Fibroblast of lung (primary cell): ENCODE results near the gene FGD4. TPM values are rescaled to one million over a fixed set of nuclear protein-coding genes. Genes with fewer than 3 reads are reported as not detected.

Source experiments
- DNase-seq, 2 donors: peaks; one replicate each; pipeline versions ENCODE4 v3.0.0 to v3.0.0-alpha.2; 2010; ENCODE audit warnings: low read depth in 2 of 2
- H2AFZ ChIP-seq: 2 replicates; pipeline ENCODE4 v1.5.1; 2012; ENCODE audit warnings: low read length, control low read depth, inconsistent platforms
- H3K27ac ChIP-seq: 2 replicates; pipeline ENCODE4 v1.5.1; 2011; ENCODE audit warnings: low read length, control low read depth; ENCODE audit not compliant: insufficient read depth
- H3K27me3 ChIP-seq: 2 replicates; pipeline ENCODE4 v1.5.1; 2011; ENCODE audit warnings: mild to moderate bottlenecking, low read length; ENCODE audit not compliant: control insufficient read depth, insufficient read depth
- H3K36me3 ChIP-seq: 2 replicates; pipeline ENCODE4 v1.5.1; 2011; ENCODE audit warnings: low read length; ENCODE audit not compliant: control insufficient read depth, insufficient read depth
- H3K4me1 ChIP-seq: 2 replicates; pipeline ENCODE4 v1.5.1; 2011; ENCODE audit warnings: low read length; ENCODE audit not compliant: control insufficient read depth, insufficient read depth; ENCODE audit errors: extremely low read depth
- H3K4me2 ChIP-seq: 2 replicates; pipeline ENCODE4 v1.5.1; 2011; ENCODE audit warnings: low read length, control low read depth; ENCODE audit not compliant: insufficient read depth; ENCODE audit errors: extremely low read depth
- H3K4me3 ChIP-seq, 4 experiments: fragments of 200-600 bp in 1 of 4; sonication (generic) in 1 of 4; replicated peaks in 1 of 4; 2 replicates each; pipeline ENCODE4 v1.5.1; 2011 to 2016; ENCODE audit warnings: low read length in 4 of 4, low read depth in 3 of 4, mild to moderate bottlenecking in 3 of 4, control low read depth in 2 of 4, inconsistent platforms in 1 of 4, mixed read lengths in 1 of 4; ENCODE audit not compliant: insufficient read depth in 1 of 4; ENCODE audit errors: control extremely low read depth in 1 of 4
- H3K79me2 ChIP-seq: 2 replicates; pipeline ENCODE4 v1.5.1; 2012; ENCODE audit warnings: mild to moderate bottlenecking, low read length, inconsistent platforms; ENCODE audit not compliant: control insufficient read depth, insufficient read depth
- H3K9ac ChIP-seq: 2 replicates; pipeline ENCODE4 v1.5.1; 2011; ENCODE audit warnings: mild to moderate bottlenecking, low read length, control low read depth; ENCODE audit not compliant: insufficient read depth
- H3K9me3 ChIP-seq: 2 replicates; pipeline ENCODE4 v1.5.1; 2012; ENCODE audit warnings: low read depth, low read length; ENCODE audit not compliant: control insufficient read depth, insufficient read depth
- H4K20me1 ChIP-seq: 2 replicates; pipeline ENCODE4 v1.5.1; 2011; ENCODE audit warnings: low read length; ENCODE audit not compliant: control insufficient read depth, insufficient read depth; ENCODE audit errors: extremely low read depth
- CTCF ChIP-seq, 2 donors: IDR thresholded peaks in 1 of 2; conservative IDR thresholded peaks in 1 of 2; 1 replicate in 1 of 2; 2 replicates in 1 of 2; pipeline ENCODE4 v1.5.1; 2011 to 2012; ENCODE audit warnings: low read length in 2 of 2, control low read depth in 1 of 2, inconsistent platforms in 1 of 2, low read depth in 1 of 2, mild to moderate bottlenecking in 1 of 2
- EZH2 ChIP-seq: IDR thresholded peaks from 2 replicates; pipeline ENCODE4 v1.5.1; 2012; ENCODE audit warnings: low read length, control low read depth, mild to moderate bottlenecking; ENCODE audit errors: missing control alignments
- polyA plus RNA-seq, 2 donors: library from polyadenylated mRNA; depleted of rRNA in 1 of 2; stranded (reverse) in 1 of 2; unstranded in 1 of 2; fragments of >200 nt; gene quantifications; 2 replicates each; pipeline ENCODE4 v1.2.1, GENCODE V29; 2011 to 2012; ENCODE audit warnings: missing spikeins in 1 of 2
- total RNA-seq: library from RNA; depleted of rRNA; stranded (reverse); fragments of >200 nt; gene quantifications from 2 replicates; pipeline ENCODE4 v1.2.1, GENCODE V29; 2014

The FGD4 gene
- total and polyA plus RNA-seq, 2 donors (not counting 1 experiment from before 2014, with no cell fraction given), result 7.6 to 12.2 TPM

GRCh38 chr12:32486158-32486557 is 86.8 kb downstream of the FGD4 start:
- Histone ChIP-seq H2AFZ (no peak overlapping the region), H3K4me1 (no peaks in the 10 kb centered on the region), H3K9ac (no peak overlapping the region), H3K36me3 (no peaks in the 10 kb centered on the region), H3K9me3 (no peaks in the 10 kb centered on the region), H3K79me2 (no peaks in the 10 kb centered on the region), H3K27me3 (no peaks in the 10 kb centered on the region), H3K27ac (no peak overlapping the region), H3K4me2 (no peak overlapping the region), H3K4me3 (no peak overlapping the region), H4K20me1 (no peaks in the 10 kb centered on the region)
- peak in 1 of 2 donors; percentile 17 for DNase-seq
- TF ChIP-seq CTCF (conservative IDR thresholded peaks at IDR 0.05 in 1 of 2, IDR thresholded peaks at IDR 0.05 in 1 of 2; ENCODE audit: low read depth in 1 of 2, low read length in 2 of 2) (no peak), EZH2 (no peak)

GRCh38 chr12:32488132-32488531 is 88.8 kb downstream of the FGD4 start:
- no peaks in the 10 kb centered on the region for H3K27me3 ChIP-seq

GRCh38 chr12:32489070-32489469 is 89.7 kb downstream of the FGD4 start:
- Histone ChIP-seq H3K27me3 (no peaks in the 10 kb centered on the region), H3K4me1 (no peaks in the 10 kb centered on the region), H3K36me3 (no peaks in the 10 kb centered on the region), H3K27ac (no peak overlapping the region), H3K4me3 (no peak overlapping the region), H2AFZ (no peak overlapping the region), H3K9ac (no peak overlapping the region), H3K4me2 (no peak overlapping the region), H3K79me2 (no peaks in the 10 kb centered on the region), H4K20me1 (no peaks in the 10 kb centered on the region), H3K9me3 (no peaks in the 10 kb centered on the region)
- DNase-seq, result no peak
- TF ChIP-seq CTCF (conservative IDR thresholded peaks at IDR 0.05 in 1 of 2, IDR thresholded peaks at IDR 0.05 in 1 of 2; ENCODE audit: low read depth in 1 of 2, low read length in 2 of 2), result no peak
- no peak for TF ChIP-seq EZH2

More at GRCh38 chr12:32488132-32488531, 88.8 kb downstream of the FGD4 start:
- TF ChIP-seq CTCF (conservative IDR thresholded peaks at IDR 0.05 in 1 of 2, IDR thresholded peaks at IDR 0.05 in 1 of 2; ENCODE audit: low read depth in 1 of 2, low read length in 2 of 2) (no peak), EZH2 (no peak)
- no peaks in the 10 kb centered on the region for H3K36me3 ChIP-seq
- H3K27ac ChIP-seq, result no peak overlapping the region
- no peak overlapping the region for H2AFZ ChIP-seq
- no peak overlapping the region for H3K4me2 ChIP-seq
- H3K4me3 ChIP-seq, result no peak overlapping the region
- H3K9me3 ChIP-seq, result no peaks in the 10 kb centered on the region
- H4K20me1 ChIP-seq, result no peaks in the 10 kb centered on the region
- H3K79me2 ChIP-seq, result no peaks in the 10 kb centered on the region
- no peak for DNase-seq
- H3K9ac ChIP-seq, result no peak overlapping the region
- no peaks in the 10 kb centered on the region for H3K4me1 ChIP-seq
